ENCODE results near the gene GPR3. TPM values are rescaled to one million over a fixed set of nuclear protein-coding genes. Genes with fewer than 3 reads are reported as not detected.

The GPR3 gene
- total and polyA plus RNA-seq, 10 of the 15 experiments (the other 5 are each of a cell fraction or from before 2014, with no cell fraction given) = 0.33 to 1.4 (median 0.63) TPM; not detected in 3

DNA sequence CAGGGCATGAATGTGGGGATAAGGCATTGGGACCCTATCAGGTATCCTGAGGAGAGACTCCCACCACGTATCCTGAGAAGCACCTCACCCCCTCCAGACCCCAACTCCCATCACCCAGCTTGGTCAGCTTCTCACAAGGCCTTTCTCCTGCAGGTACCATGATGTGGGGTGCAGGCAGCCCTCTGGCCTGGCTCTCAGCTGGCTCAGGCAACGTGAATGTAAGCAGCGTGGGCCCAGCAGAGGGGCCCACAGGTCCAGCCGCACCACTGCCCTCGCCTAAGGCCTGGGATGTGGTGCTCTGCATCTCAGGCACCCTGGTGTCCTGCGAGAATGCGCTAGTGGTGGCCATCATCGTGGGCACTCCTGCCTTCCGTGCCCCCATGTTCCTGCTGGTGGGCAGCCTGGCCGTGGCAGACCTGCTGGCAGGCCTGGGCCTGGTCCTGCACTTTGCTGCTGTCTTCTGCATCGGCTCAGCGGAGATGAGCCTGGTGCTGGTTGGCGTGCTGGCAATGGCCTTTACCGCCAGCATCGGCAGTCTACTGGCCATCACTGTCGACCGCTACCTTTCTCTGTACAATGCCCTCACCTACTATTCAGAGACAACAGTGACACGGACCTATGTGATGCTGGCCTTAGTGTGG is 1.3 kb downstream of the GPR3 start:
- 83% methylated on average over 18 of the region's 18 CpGs for WGBS (ENCODE audit: insufficient coverage, insufficient replicate concordance, low lambda C conversion rate, missing lambda C conversion rate)
- SMC1A ChIA-PET (ENCODE audit: uncharacterized antibody, unreplicated experiment) = interaction anchor here (2.0 to 4.8 kb wide), 2 partner anchors 92 to 97 kb away, joined by 19 to 54 read pairs; no protein-coding TSS in a partner anchor
- in situ Hi-C loops (cut with MboI) (loop anchor here (5.0 kb wide), 3 partner anchors 91 to 291 kb away; no protein-coding TSS in a partner anchor), intact Hi-C loops (cut with micrococcal nuclease; ENCODE audit: unreplicated experiment) (loop anchor here (2.0 kb wide), 1 partner anchor 291 kb away; no protein-coding TSS in a partner anchor)
- ATAC-seq (no peak), DNase-seq (ENCODE audit: low read depth, low spot score) (no peak), FAIRE-seq (no peak)
- Histone ChIP-seq H3K4me3 (no peak overlapping the region), H3K27me3 (replicated peaks in 1 of 2; ENCODE audit: control insufficient read depth in 2 of 2, insufficient read depth in 2 of 2, low read length in 1 of 2) (no peaks in the 10 kb centered on the region), H4K20me1 (ENCODE audit: control insufficient read depth, insufficient read depth) (no peaks in the 10 kb centered on the region), H3K27ac (ENCODE audit: control insufficient read depth, insufficient read depth) (no peak overlapping the region), H3K9ac (ENCODE audit: control insufficient read depth, insufficient read depth, low read length) (no peak overlapping the region), H2AFZ (ENCODE audit: control insufficient read depth, low read depth, low read length) (no peak overlapping the region), H3K4me2 (ENCODE audit: control insufficient read depth, insufficient read depth) (no peak overlapping the region), H3K4me1 (ENCODE audit: control insufficient read depth, insufficient read depth, low read length) (peaks cover 8% of the 10 kb centered on the region), H3K36me3 (ENCODE audit: control insufficient read depth in 2 of 2, insufficient read depth in 2 of 2, low read length in 1 of 2) (no peaks in the 10 kb centered on the region), H3K9me3 (replicated peaks; ENCODE audit: control insufficient read depth, insufficient read depth, low read length) (no peaks in the 10 kb centered on the region), H3K79me2 (ENCODE audit: control insufficient read depth, insufficient read depth, low read length) (no peaks in the 10 kb centered on the region)
- BruUV-seq (replicated peaks) = no TSS peak
- CTCF ChIA-PET = interaction anchor here (1.4 to 13.5 kb wide), 5 partner anchors 37 to 291 kb away, joined by 4 to 265 read pairs (median 11); partner anchors contain the start of gene AHDC1
- RAD21 ChIA-PET (ENCODE audit: unreplicated experiment) = interaction anchor here (0.9 to 4.9 kb wide), 4 partner anchors 93 to 213 kb away, joined by 3 to 103 read pairs (median 13); no protein-coding TSS in a partner anchor
- TF ChIP-seq, protein P1, sequence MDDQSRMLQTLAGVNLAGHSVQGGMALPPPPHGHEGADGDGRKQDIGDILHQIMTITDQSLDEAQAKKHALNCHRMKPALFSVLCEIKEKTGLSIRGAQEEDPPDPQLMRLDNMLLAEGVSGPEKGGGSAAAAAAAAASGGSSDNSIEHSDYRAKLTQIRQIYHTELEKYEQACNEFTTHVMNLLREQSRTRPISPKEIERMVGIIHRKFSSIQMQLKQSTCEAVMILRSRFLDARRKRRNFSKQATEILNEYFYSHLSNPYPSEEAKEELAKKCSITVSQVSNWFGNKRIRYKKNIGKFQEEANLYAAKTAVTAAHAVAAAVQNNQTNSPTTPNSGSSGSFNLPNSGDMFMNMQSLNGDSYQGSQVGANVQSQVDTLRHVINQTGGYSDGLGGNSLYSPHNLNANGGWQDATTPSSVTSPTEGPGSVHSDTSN (IDR thresholded peaks at IDR 0.05; ENCODE audit: insufficient replicate concordance, low read depth, low read length) = no peak
- TF ChIP-seq ZNF622 (IDR thresholded peaks at IDR 0.05) = no peak
- TF ChIP-seq ZSCAN29 (IDR thresholded peaks at IDR 0.05) = no peak
- no peak for TF ChIP-seq MEF2A (IDR thresholded peaks at IDR 0.05; ENCODE audit: insufficient read depth, low read depth, low read length)
- no peak for TF ChIP-seq ATF3 (IDR thresholded peaks at IDR 0.05; ENCODE audit: borderline replicate concordance, extremely low read depth, low read depth, low read length)
- TF ChIP-seq PAX5 (IDR thresholded peaks at IDR 0.05; ENCODE audit: borderline replicate concordance, low read depth, low read length) = no peak
- no peak for TF ChIP-seq GATAD2B (conservative IDR thresholded peaks at IDR 0.05; ENCODE audit: low read depth)
- TF ChIP-seq BHLHE40 (IDR thresholded peaks at IDR 0.05; ENCODE audit: borderline replicate concordance in 1 of 2, low read depth in 2 of 2, low read length in 1 of 2) = no peak
- TF ChIP-seq BACH1 (IDR thresholded peaks at IDR 0.05; ENCODE audit: borderline replicate concordance) = no peak
- no peak for TF ChIP-seq WRNIP1 (IDR thresholded peaks at IDR 0.05; ENCODE audit: borderline replicate concordance, low read depth, low read length)
- TF ChIP-seq KAT2A (conservative IDR thresholded peaks at IDR 0.05; ENCODE audit: control insufficient read depth, low read depth, low read length) = no peak
- TF ChIP-seq CREB1 (IDR thresholded peaks at IDR 0.05; ENCODE audit: low read depth) = no peak
- POLR2A ChIA-PET = interaction anchor here (0.5 kb wide), 1 partner anchor 172 kb away, joined by 3 read pairs; no protein-coding TSS in a partner anchor
